GM18870 (cell line): Measurements from ENCODE around the gene CARD11.

Experiments used
- ATAC-seq: cut with Tn5 transposase; IDR thresholded peaks from one replicate; pipeline ENCODE4 v1.9.1; 2021; ENCODE audit warnings: moderate library complexity; ENCODE audit not compliant: unreplicated experiment

CARD11 gene

GRCh38 chr7:2856388-2857169 is 187.1 kb downstream of the CARD11 start:
- ATAC-seq, result no peak
